Femur (tissue), 1 donor: Measurements from ENCODE around the gene FAM241A.
"Not testable (repeated sequence)": the region's sequence is repeated elsewhere in the genome, so short reads cannot be mapped to it uniquely, and the experiment has no call there.

Experiments used
- DNase-seq: peaks from one replicate; pipeline ENCODE4 v3.0.0-alpha.2; 2017

Gene FAM241A

GRCh38 chr4:112175840-112176239, 30.6 kb downstream of the FAM241A start:
- no peak for DNase-seq

- DNase-seq = no peak
Measured at GRCh38 chr4:112176596-112176995, 31.3 kb downstream of the FAM241A start.

- DNase-seq = not testable (repeated sequence)
Measured at GRCh38 chr4:112178741-112179140, 33.5 kb downstream of the FAM241A start.

GRCh38 chr4:112181358-112182000, 36.2 kb downstream of the FAM241A start:
- no peak for DNase-seq

- DNase-seq = no peak
Measured at GRCh38 chr4:112182604-112183003, 37.4 kb downstream of the FAM241A start.

- DNase-seq = no peak
Measured at GRCh38 chr4:112183252-112183651, 38.0 kb downstream of the FAM241A start.

- DNase-seq = no peak
Measured at GRCh38 chr4:112184438-112184837, 39.2 kb downstream of the FAM241A start.

GRCh38 chr4:112185334-112185733, 40.1 kb downstream of the FAM241A start:
- DNase-seq = no peak

GRCh38 chr4:112185740-112186670, 40.8 kb downstream of the FAM241A start:
- no peak for DNase-seq

GRCh38 chr4:112189754-112190153, 44.5 kb downstream of the FAM241A start:
- no peak for DNase-seq

GRCh38 chr4:112190684-112191083, 45.4 kb downstream of the FAM241A start:
- no peak for DNase-seq

GRCh38 chr4:112196461-112196860, 51.2 kb downstream of the FAM241A start:
- DNase-seq = no peak

GRCh38 chr4:112199041-112199440, 53.8 kb downstream of the FAM241A start:
- no peak for DNase-seq

GRCh38 chr4:112201915-112202505, 56.8 kb downstream of the FAM241A start:
- DNase-seq = no peak

- DNase-seq = no peak
Measured at GRCh38 chr4:112203593-112203992, 58.3 kb downstream of the FAM241A start.

GRCh38 chr4:112206431-112206830, 61.2 kb downstream of the FAM241A start:
- no peak for DNase-seq

GRCh38 chr4:112208137-112209095, 63.2 kb downstream of the FAM241A start:
- not testable (repeated sequence) for DNase-seq

- no peak for DNase-seq
Measured at GRCh38 chr4:112210777-112211176, 65.5 kb downstream of the FAM241A start.

GRCh38 chr4:112213091-112213490, 67.8 kb downstream of the FAM241A start:
- no peak for DNase-seq

GRCh38 chr4:112213856-112214255, 68.6 kb downstream of the FAM241A start:
- no peak for DNase-seq

GRCh38 chr4:112214390-112215264, 69.4 kb downstream of the FAM241A start:
- DNase-seq = no peak
